HG03432 (cell line): ENCODE results near the gene PRKAG2.

ENCODE experiments used
- ATAC-seq: cut with Tn5 transposase; IDR thresholded peaks from one replicate; pipeline ENCODE4 v1.9.1; 2021; ENCODE audit warnings: mild to moderate bottlenecking, moderate library complexity; ENCODE audit not compliant: unreplicated experiment

PRKAG2 gene

DNA sequence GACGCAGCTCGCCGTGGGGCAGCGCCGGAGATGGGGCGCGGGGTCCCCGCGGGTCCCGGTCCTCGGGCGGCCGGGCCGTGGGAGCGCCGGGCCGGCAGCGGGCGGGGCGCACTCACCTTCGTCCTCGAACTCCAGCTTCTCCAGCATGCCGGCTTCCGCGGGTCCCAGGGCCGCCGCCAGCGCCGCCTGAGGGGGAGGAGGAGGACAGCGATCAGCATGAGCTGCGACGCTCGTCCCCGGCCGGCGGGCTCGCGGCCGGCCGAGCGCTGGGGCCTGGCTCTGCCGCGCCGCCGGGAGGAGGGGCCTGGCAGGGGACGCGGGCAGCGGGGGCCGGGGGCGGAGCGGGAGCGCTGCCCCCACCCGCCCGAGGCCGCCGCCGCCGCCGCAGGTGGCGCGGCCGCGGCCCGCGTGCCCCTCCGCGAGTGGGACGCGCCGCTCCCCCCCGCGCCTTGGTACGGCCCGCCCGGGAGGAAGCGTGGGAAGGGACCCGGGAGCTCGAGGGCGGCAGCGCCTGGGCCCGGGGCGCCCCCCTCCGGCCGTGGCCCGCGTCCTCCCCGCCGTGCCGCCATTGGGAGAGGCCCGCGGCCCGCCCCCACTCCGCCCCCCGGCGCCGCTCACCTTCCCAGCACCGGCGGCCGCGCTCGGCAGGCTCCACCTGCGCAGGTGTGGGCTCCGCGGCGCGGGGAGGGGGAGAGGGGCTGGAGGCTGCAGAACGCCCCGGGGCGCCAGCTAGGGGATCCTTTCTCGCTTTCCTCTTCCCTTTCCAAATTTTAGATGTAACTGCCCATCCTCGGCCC is 244.8 kb downstream of the PRKAG2 start:
- ATAC-seq: peak; percentile 77

- ATAC-seq: no peak
These were observed 245.4 kb downstream of the PRKAG2 start for GRCh38 chr7:151631570-151631952.

DNA sequence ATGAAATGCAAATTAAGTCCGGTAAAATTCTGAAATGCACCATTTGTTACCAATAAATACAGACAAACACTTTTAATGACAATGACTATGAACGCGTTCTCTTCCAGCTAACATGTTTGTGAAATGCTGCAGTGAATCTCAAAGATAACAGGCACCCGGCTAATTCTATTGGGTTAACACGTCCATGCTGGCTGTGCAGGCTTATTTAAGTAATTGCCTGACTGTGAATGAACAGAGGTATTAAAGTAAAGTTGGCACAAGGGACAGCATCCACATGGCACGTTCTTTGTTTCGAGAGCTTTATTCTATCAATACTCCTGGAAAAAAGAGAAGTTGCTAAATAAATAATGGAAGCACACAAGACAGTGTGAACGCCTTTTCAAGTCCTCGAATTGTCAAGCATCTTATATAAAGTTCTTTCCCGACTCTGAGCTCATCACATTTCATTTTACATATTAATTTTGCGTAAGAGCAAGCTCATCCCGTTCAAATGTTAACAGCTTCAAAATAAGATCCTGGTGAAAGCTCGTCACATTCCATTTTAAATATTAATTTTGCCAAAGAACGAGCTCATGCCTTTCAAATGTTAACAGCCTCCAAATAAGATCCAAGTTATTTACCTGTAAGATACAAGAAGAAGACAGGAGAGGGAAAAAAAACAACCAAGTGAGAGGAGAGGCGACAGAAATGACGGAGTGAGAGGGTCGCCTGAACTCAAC is 245.9 kb downstream of the PRKAG2 start:
- ATAC-seq: no peak

DNA sequence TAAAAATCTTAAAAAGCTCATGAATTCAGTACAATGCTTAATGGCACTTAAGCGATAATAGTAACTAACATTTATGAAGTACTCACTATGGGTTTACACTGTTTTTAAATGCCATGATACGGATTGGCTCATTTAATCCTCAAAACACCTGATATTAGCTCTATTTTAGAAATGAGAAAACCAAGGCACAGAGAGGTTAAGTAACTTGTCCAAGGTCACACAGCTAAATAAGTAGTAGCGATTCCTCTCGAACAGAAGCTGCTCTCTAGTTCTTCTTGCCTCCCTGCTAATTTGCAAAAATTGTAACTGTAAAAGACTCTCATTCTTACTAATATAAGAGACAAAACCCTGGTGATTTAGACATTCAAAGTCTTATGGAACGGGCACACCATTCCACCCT is 246.6 kb downstream of the PRKAG2 start:
- ATAC-seq: no peak

- ATAC-seq: no peak
These were observed 247.1 kb downstream of the PRKAG2 start for GRCh38 chr7:151629713-151630272.

DNA sequence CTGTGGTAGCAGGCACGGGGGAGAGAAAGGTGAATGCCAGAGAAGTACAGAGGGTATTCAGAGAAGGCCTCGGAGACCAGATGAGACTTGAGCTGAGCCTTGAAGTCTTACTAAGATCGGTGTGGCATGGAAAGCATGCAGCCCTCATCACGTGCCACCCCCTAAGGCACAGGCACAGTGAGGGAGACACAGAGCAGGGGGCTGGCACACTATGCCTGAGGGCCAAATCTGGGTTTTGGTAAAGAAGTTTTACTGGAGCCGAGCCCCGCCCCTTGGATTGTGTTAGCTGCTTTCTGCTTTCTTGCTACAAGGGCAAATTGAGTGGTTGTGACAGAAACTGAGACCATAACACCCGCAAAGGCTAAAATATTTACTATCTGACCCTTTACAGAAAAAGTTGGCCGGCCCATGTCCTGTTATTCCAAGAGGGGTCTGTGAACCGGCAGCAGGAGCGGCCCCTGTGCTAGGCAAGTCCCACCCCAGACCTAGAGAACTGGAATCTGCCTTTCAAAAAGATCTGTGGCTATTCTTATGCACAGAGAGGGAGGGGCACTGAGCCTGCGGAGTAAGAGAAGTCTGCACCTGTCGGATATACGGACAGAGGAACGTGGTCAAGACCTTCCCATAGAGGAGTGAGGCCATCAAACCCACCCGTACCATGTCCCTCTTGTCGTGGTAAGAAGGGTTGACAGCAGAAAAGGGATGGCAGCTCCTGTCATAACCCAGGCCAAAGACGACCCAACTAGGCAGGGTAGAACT is 247.9 kb downstream of the PRKAG2 start:
- no peak for ATAC-seq

DNA sequence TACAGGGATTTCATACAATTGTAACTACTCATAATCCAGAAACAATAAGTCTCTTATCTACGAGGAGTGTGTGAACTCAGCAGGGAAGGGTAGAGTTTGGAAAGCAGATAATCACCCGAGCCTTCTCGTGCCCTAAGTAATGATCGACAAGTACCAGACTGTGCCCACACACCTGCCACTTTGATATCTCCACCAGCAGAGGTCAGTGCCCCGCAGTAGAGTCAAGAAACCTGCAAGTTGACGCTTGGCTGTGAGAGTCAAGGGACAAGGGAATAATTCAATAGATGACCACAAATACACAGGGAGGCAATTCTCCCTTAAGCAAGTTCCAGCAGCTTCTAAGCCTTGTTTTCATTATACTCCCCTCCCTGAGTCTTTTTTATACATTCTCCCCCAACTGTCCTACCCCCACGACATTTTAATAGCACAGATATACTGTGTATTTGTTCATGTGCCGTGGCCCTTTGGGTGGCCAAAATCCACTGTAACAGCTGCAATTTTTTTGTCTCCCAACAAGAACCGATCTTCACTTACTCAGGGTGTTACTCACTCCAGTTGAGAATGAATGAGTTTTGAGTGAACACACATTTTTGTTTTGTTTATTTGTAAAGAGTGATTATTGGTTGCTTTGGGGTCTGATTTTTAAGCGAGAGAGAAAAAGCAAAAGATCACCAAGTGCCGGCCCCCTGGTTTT is 250.3 kb downstream of the PRKAG2 start:
- ATAC-seq: no peak

- ATAC-seq: no peak
These were observed 251.3 kb downstream of the PRKAG2 start for GRCh38 chr7:151625606-151626005.

DNA sequence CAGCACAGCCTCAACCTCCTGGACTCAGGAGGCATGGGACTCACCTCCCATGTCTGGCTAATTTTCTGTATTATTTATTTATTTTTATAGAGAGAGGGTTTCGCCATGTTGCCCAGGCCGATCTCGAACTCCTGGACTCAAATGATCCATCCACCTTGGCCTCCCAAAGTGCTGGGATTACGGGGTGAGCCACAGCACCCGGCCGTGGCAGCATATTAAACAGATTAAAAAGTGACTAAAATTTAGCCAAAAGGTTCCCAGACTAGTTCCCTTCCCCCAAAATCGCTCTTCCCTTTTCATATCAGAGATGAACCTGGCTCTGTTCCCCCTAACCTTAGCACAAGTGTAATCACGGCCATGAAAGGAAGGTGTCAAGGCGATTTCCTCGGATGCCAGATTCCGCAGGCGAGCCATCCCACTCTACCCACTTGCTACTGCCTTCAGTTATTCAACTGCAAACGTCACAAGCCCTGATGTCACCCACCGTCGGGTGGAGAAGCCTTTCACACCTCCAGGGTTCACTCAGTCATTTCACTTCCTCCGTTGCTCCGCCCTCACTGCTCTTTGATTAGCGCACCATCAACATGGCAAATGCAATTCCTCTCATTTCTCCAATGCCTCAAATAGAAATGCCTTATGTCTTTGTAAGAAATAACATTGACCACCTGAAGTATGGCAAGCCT is 252.5 kb downstream of the PRKAG2 start:
- ATAC-seq: no peak

- ATAC-seq: no peak
These were observed 253.1 kb downstream of the PRKAG2 start for GRCh38 chr7:151623766-151624165.

GRCh38 chr7:151621961-151622360 is 255.0 kb downstream of the PRKAG2 start:
- ATAC-seq: no peak

- ATAC-seq: no peak
These were observed 260.3 kb downstream of the PRKAG2 start for GRCh38 chr7:151616443-151617213.

DNA sequence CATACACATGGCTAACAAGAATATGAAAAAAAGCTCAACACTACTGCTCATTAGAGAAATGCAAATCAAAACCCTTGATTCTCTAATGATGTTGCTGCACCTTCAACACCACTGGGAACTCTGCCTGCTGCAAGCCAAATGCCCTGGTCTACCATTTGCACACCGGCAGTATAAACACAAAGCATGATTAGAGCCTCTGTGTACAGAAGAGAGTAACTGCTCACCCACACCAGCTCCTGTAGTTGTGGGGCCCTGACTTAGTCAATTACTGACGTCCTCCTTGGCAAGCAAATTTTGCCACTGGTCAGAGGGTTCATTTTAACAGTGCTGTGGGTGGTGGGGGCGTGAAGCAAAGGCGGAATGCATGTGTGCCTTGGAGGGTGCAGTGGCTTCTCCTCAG is 261.1 kb downstream of the PRKAG2 start:
- no peak for ATAC-seq

- no peak for ATAC-seq
These were observed 261.9 kb downstream of the PRKAG2 start for GRCh38 chr7:151615058-151615457.

DNA sequence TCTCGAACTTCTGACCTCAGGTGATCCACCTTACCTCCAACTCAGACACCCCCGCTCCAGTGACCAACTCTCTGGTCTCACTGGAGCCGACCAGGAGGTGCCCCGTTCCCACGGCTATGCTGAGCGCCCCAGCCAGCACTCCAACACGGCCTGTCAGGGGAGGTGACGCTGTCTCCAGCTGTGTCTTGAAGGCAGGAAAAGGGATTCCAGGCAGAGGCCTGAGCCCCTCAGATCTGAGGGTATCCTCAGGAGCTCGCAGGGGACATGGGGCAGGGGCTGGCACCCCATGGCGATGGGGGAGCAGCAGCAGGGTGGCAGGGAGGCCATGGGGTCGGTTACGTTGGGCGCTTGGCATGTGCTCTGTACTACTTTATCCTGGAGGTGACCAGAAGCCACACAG is 262.9 kb downstream of the PRKAG2 start:
- ATAC-seq: no peak

DNA sequence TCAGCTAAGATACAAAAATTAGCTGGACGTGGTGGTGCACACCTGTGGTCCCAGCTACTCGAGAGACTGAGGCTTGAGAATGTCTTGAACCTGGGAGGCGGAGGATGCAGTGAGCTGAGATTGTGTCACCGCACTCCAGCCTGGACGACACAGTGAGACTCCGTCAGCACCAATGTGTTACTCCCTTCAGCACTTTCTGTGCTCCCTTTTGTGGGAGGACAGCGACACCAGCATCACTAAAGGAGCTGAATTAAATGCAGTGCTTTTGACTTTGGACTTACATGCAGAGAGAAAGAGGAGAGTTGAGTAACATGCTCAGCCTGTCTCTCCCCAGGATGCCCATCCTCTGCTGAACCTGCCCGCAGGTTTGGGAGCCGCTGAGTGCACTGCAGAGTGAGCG is 265.0 kb downstream of the PRKAG2 start:
- no peak for ATAC-seq

DNA sequence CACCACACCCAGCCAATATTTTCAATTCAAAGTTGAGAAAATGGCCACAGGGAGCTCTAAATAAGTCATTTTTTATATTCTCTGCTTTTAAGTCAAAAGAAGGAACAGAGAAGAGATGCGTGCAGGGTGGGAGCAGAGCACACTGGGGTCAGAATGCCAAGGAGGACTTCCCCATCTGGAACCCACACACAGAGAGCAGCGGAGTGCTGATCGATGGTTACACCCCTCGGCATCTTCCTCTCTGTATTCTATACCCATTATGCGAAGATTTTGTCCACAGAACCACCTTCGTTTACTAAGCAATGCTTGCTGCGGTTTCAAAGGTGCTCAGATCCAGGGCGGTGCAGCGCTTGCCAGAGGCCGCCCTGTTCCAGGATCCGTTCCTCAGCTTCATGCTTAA is 265.9 kb downstream of the PRKAG2 start:
- no peak for ATAC-seq

- no peak for ATAC-seq
These were observed 268.8 kb downstream of the PRKAG2 start for GRCh38 chr7:151608031-151608551.

DNA sequence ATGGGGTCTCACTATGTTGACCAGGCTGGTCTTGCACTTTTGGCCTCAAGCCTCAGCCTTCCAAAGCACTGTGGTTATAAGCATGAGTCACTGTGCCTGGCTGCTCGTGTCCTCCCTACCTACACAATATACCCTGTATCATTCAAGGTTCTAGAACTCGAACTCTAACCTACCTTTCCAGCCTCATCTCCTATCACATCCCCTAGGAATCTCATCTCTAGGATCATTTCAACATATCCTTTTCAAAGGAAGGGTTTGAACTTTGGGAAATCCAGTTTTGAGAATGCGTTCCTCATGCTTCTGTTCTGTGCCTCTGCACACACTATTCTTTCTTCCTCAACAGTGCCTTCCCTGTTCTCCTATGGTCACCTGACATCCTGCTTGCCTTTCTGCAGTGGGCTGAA is 269.4 kb downstream of the PRKAG2 start:
- no peak for ATAC-seq
